Lower leg skin (tissue), 4 donors: ENCODE data around the gene UHMK1. TPM values are rescaled to one million over a fixed set of nuclear protein-coding genes. Genes with fewer than 3 reads are reported as not detected.

Experiments
- DNase-seq, 2 donors: peaks; one replicate each; pipeline ENCODE4 v3.0.0-alpha.2; 2019; ENCODE audit warnings: low spot score in 2 of 2
- H3K4me3 ChIP-seq: fragments of 200-600 bp; sonication (generic); 2 replicates; pipeline ENCODE4 v1.5.1; 2017; ENCODE audit warnings: mild to moderate bottlenecking, low read depth; ENCODE audit not compliant: poor library complexity, severe bottlenecking
- CTCF ChIP-seq, 3 donors: fragments of 450-650 bp; IDR thresholded peaks; one replicate each; pipeline ENCODE4 v1.5.1; 2016; ENCODE audit warnings: antibody characterized with exemption in 3 of 3, mild to moderate bottlenecking in 3 of 3, moderate library complexity in 2 of 3
- POLR2A ChIP-seq, 2 donors: fragments of 450-650 bp; IDR thresholded peaks; one replicate each; pipeline ENCODE4 v1.6.1; 2016 to 2017; ENCODE audit warnings: antibody characterized with exemption in 2 of 2, mild to moderate bottlenecking in 1 of 2, moderate library complexity in 1 of 2
- WGBS, 2 donors: methylation state at CpG; one replicate each; pipeline ENCODE4 v1.1.5; 2018; 5-methylcytosine and 5-hydroxymethylcytosine counted together
- intact Hi-C: fragments of 100-400 bp; cut with DNase I; formaldehyde crosslinking; loops from one replicate; pipeline ENCODE4 v1.15.0; 2023; ENCODE audit warnings: low total_unique reads
- total RNA-seq, 4 donors: library from RNA; depleted of rRNA; stranded (reverse); fragments of >200 nt; gene quantifications; one replicate each; pipeline ENCODE4 v1.1.0, GENCODE V29; 2016

The UHMK1 gene
- total RNA-seq, 4 donors from 2014 or later = 23.4 to 27.1 (median 24.2) TPM

- H3K4me3 ChIP-seq = no peak overlapping the region
- no peak for DNase-seq
- intact Hi-C loops = no loop called here
- no peak for TF ChIP-seq POLR2A (IDR thresholded peaks at IDR 0.05)
- TF ChIP-seq CTCF (IDR thresholded peaks at IDR 0.05) = no peak
- 29 to 31% methylated on average over 2 of the region's 2 CpGs for WGBS, 2 donors
Measured at GRCh38 chr1:162549001-162549400, 51.4 kb downstream of the UHMK1 start.

GRCh38 chr1:162550925-162551324, 53.3 kb downstream of the UHMK1 start:
- H3K4me3 ChIP-seq = no peak overlapping the region
- DNase-seq = no peak
- intact Hi-C loops = no loop called here
- TF ChIP-seq POLR2A (IDR thresholded peaks at IDR 0.05) (no peak), CTCF (IDR thresholded peaks at IDR 0.05) (no peak)
- WGBS, 2 donors = 33 to 45% methylated on average over 1 of the region's 1 CpG

- H3K4me3 ChIP-seq = no peak overlapping the region
- intact Hi-C loops = no loop called here
- 47 to 79% methylated on average over 7 of the region's 7 CpGs for WGBS, 2 donors
- no peak for DNase-seq
- no peak for TF ChIP-seq CTCF (IDR thresholded peaks at IDR 0.05)
- TF ChIP-seq POLR2A (IDR thresholded peaks at IDR 0.05) = no peak
Measured at GRCh38 chr1:162551969-162552683, 54.5 kb downstream of the UHMK1 start.

- no peak for DNase-seq
- WGBS, 2 donors = 63 to 69% methylated on average over 8 of the region's 8 CpGs
- no peak overlapping the region for H3K4me3 ChIP-seq
- TF ChIP-seq CTCF (IDR thresholded peaks at IDR 0.05) (no peak), POLR2A (IDR thresholded peaks at IDR 0.05) (no peak)
- intact Hi-C loops = no loop called here
Measured at GRCh38 chr1:162552684-162553252, 55.1 kb downstream of the UHMK1 start.

GRCh38 chr1:162554258-162554657, 56.6 kb downstream of the UHMK1 start:
- DNase-seq = no peak
- WGBS, 2 donors = 68 to 77% methylated on average over 1 of the region's 1 CpG
- H3K4me3 ChIP-seq = no peak overlapping the region
- intact Hi-C loops = no loop called here
- TF ChIP-seq CTCF (IDR thresholded peaks at IDR 0.05) = no peak
- TF ChIP-seq POLR2A (IDR thresholded peaks at IDR 0.05) = no peak
